NCI-H2107 treated with DMSO at 0.1 percent for 48 hours (cell line): ENCODE results near the gene ZNF33A.
"Not testable (repeated sequence)": the region's sequence is repeated elsewhere in the genome, so short reads cannot be mapped to it uniquely, and the experiment has no call there.

ENCODE experiments used
- DNase-seq: peaks from one replicate; lab custom pipeline; 2025; ENCODE audit not compliant: unreplicated experiment; lab: John Stamatoyannopoulos, UW

The ZNF33A gene

GRCh38 chr10:38043516-38043915, 33.0 kb downstream of the ZNF33A start:
- no peak for DNase-seq

GRCh38 chr10:38045129-38045528, 34.7 kb downstream of the ZNF33A start:
- no peak for DNase-seq

- no peak for DNase-seq
Observed at GRCh38 chr10:38047666-38048065, 37.2 kb downstream of the ZNF33A start.

- DNase-seq, result no peak
Observed at GRCh38 chr10:38050212-38050611, 39.7 kb downstream of the ZNF33A start.

DNA sequence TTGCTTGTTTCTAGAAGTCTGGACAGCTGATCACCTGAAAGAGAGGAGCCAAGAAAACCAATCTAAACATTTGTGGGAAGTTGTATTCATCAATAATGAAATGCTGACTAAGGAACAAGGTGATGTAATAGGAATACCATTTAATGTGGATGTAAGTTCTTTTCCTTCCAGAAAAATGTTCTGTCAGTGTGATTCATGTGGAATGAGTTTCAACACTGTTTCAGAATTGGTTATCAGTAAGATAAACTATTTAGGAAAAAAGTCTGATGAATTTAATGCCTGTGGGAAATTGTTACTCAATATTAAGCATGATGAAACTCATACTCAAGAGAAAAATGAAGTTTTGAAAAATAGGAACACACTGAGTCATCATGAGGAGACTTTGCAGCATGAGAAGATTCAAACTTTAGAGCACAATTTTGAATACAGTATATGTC, 43.9 kb downstream of the ZNF33A start:
- DNase-seq, result no peak

- DNase-seq, result not testable (repeated sequence)
Observed at GRCh38 chr10:38055274-38055894, 44.9 kb downstream of the ZNF33A start.

- not testable (repeated sequence) for DNase-seq
Observed at GRCh38 chr10:38069663-38070062, 59.2 kb downstream of the ZNF33A start.

DNA sequence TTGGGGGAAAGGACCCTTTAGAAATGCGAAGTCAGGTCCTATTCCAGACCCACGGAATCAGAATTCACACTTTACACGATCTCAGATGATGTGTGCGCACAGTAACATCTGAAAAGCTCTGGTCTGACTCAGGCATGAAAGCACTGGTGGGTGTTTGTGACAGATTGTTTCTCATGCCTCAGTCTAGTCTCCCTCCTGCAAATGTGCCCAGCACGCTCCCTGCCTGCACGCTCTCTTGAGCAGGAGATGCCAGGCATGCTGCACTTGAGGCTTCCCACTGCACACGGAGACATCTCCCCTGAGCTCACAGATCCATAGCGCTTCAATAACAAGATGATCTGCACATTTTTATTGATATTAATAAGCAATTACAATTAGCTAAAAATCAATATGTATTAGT, 60.0 kb downstream of the ZNF33A start:
- DNase-seq, result no peak

- DNase-seq, result no peak
Observed at GRCh38 chr10:38072552-38072951, 62.1 kb downstream of the ZNF33A start.

GRCh38 chr10:38076687-38077086, 66.2 kb downstream of the ZNF33A start:
- no peak for DNase-seq

- DNase-seq, result not testable (repeated sequence)
Observed at GRCh38 chr10:38093318-38093717, 82.8 kb downstream of the ZNF33A start.

GRCh38 chr10:38093816-38094157, 83.3 kb downstream of the ZNF33A start:
- DNase-seq, result no peak

GRCh38 chr10:38094158-38094926, 83.9 kb downstream of the ZNF33A start, which contains the start of gene ZNF37A:
Gene ZNF37A (plus strand): TSS chr10:38094337. CDS start chr10:38096618, 2,281 bp downstream.
- DNase-seq, result peak; percentile 81

- DNase-seq, result no peak
Observed at GRCh38 chr10:38094927-38095574, 84.6 kb downstream of the ZNF33A start.

DNA sequence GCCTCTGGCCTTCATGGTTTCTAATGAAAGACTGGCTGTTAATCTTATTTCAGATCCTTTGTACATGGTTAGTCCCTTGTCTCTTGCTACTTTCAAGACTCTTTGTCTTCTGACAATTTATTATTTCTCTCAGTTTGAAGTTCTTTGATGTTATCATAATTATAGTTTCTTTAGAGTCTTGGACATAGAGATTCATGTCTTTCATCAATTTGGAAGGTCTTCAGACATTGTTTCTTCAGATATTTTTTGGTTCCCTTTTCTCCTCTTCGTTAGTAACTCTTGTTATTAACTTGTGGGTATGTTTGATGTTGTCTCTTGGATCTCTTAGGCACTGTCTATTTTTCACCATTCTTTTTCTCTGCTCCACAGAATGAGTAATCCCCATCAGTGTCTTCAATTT, 92.4 kb downstream of the ZNF33A start:
- DNase-seq, result no peak

- DNase-seq, result no peak
Observed at GRCh38 chr10:38103756-38104155, 93.3 kb downstream of the ZNF33A start.

DNA sequence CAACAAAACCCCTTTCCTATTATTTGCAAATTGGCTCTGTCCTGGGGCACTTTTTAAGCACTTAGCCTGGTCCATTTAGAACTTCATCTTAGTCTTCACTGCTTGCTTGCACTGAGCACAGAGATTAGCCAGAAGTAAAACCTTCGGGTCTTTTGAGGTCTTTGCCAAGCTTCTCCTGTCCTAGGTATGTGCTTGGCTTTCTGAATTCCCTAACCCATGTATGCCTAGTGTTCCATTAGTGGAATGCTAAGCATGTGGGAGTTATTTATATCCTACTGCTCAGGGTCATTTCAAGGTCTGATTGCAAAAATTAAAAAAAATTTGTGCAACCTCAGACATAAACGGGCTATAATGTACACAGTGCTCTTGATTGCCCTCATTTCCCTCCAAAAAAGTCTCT, 101.7 kb downstream of the ZNF33A start:
- no peak for DNase-seq
